ENCODE data around the gene USP48. TPM values are rescaled to one million over a fixed set of nuclear protein-coding genes. Genes with fewer than 3 reads are reported as not detected.

Gene USP48
- total and polyA plus RNA-seq, 12 donors = 35.9 to 156 (median 86.4) TPM

- intact Hi-C loops (cut with DNase I) = no loop called here
- Histone ChIP-seq H3K9me3 (replicated peaks in 1 of 3) (no peaks in the 10 kb centered on the region), H3K36me3 (replicated peaks in 1 of 2) (no peaks in the 10 kb centered on the region), H3K4me1 (replicated peaks in 1 of 2) (peaks cover 22 to 50% of the 10 kb centered on the region in 2 donors), H3K4me3 (no peak overlapping the region), H3K27me3 (no peaks in the 10 kb centered on the region), H3K27ac (peak overlapping the region; percentile 60 to 90 (median 81))
- 23 to 50% (median 36%) methylated on average over 3 to 11 of the region's 11 CpGs for WGBS, 4 donors
- peak; percentile 89 to 97 (median 93) for DNase-seq
- peak in 1 of 2 donors; percentile 4 for TF ChIP-seq POLR2A (IDR thresholded peaks at IDR 0.05)
- TF ChIP-seq CTCF (IDR thresholded peaks at IDR 0.05) = peak in 1 of 6 experiments; percentile 5
Observed at GRCh38 chr1:21663248-21663950, 119.5 kb downstream of the USP48 start.

GRCh38 chr1:21662426-21663247, 120.3 kb downstream of the USP48 start:
- 68 to 100% (median 74%) methylated on average over 3 to 6 of the region's 6 CpGs for WGBS, 4 donors
- intact Hi-C loops (cut with DNase I) = no loop called here
- peak in 4 of 7 donors; percentile 13 to 49 (median 24) for DNase-seq

GRCh38 chr1:21661886-21662285, 121.1 kb downstream of the USP48 start:
- peak overlapping the region in 3 of 5 donors; percentile 79 to 90 (median 87) for H3K27ac ChIP-seq
- intact Hi-C loops (cut with DNase I) = no loop called here
- TF ChIP-seq POLR2A (IDR thresholded peaks at IDR 0.05) (no peak), CTCF (IDR thresholded peaks at IDR 0.05) (no peak)
- no peaks in the 10 kb centered on the region for H3K9me3 ChIP-seq (replicated peaks in 1 of 3)
- 83 to 100% (median 87%) methylated on average over 2 to 5 of the region's 5 CpGs for WGBS, 4 donors
- H3K4me3 ChIP-seq = no peak overlapping the region
- no peaks in the 10 kb centered on the region for H3K27me3 ChIP-seq
- H3K4me1 ChIP-seq (replicated peaks in 1 of 2) = peaks cover 15 to 35% of the 10 kb centered on the region in 2 donors
- peak in 3 of 7 donors; percentile 12 to 49 (median 23) for DNase-seq
- no peaks in the 10 kb centered on the region for H3K36me3 ChIP-seq (replicated peaks in 1 of 2)

More at GRCh38 chr1:21662426-21663247, 120.3 kb downstream of the USP48 start:
- no peak overlapping the region for H3K4me3 ChIP-seq
- no peak for TF ChIP-seq POLR2A (IDR thresholded peaks at IDR 0.05)
- TF ChIP-seq CTCF (IDR thresholded peaks at IDR 0.05) = no peak
- H3K27me3 ChIP-seq = no peaks in the 10 kb centered on the region
- peaks cover 15 to 42% of the 10 kb centered on the region in 2 donors for H3K4me1 ChIP-seq (replicated peaks in 1 of 2)
- no peaks in the 10 kb centered on the region for H3K36me3 ChIP-seq (replicated peaks in 1 of 2)
- H3K9me3 ChIP-seq (replicated peaks in 1 of 3) = no peaks in the 10 kb centered on the region
- peak overlapping the region; percentile 28 to 90 (median 81) for H3K27ac ChIP-seq

- H3K36me3 ChIP-seq (replicated peaks in 1 of 2) = no peaks in the 10 kb centered on the region
- H3K4me1 ChIP-seq (replicated peaks in 1 of 2) = peaks cover 15 to 36% of the 10 kb centered on the region in 2 donors
- peak in 6 of 7 donors; percentile 59 to 76 (median 69) for DNase-seq
- H3K4me3 ChIP-seq = no peak overlapping the region
- intact Hi-C loops (cut with DNase I) = loop anchor here in 1 of 2 donors (5.0 to 10.0 kb wide), 3 partner anchors 145 to 435 kb away; no protein-coding TSS in a partner anchor
- TF ChIP-seq CTCF (IDR thresholded peaks at IDR 0.05) (no peak), POLR2A (IDR thresholded peaks at IDR 0.05) (no peak)
- peak overlapping the region in 2 of 5 donors; percentile 12 to 67 for H3K27ac ChIP-seq
- 0 to 39% (median 34%) methylated on average over 1 to 4 of the region's 4 CpGs for WGBS, 4 donors
- no peaks in the 10 kb centered on the region for H3K9me3 ChIP-seq (replicated peaks in 1 of 3)
- H3K27me3 ChIP-seq = no peaks in the 10 kb centered on the region
Observed at GRCh38 chr1:21659924-21660326, 123.0 kb downstream of the USP48 start.

All from adrenal gland (tissue), 12 donors.